Activated CD8-positive, alpha-beta memory T cell treated with anti-CD3 and anti-CD28 coated beads, Interleukin-2, amount 50 U/mL, for 24 hours (primary cell): ENCODE results near the gene MZB1.

ENCODE experiments used
- DNase-seq: peaks from one replicate; pipeline ENCODE4 v3.0.0-alpha.2; 2020; ENCODE audit errors: extremely low read depth

The MZB1 gene, protein sequence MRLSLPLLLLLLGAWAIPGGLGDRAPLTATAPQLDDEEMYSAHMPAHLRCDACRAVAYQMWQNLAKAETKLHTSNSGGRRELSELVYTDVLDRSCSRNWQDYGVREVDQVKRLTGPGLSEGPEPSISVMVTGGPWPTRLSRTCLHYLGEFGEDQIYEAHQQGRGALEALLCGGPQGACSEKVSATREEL

DNA sequence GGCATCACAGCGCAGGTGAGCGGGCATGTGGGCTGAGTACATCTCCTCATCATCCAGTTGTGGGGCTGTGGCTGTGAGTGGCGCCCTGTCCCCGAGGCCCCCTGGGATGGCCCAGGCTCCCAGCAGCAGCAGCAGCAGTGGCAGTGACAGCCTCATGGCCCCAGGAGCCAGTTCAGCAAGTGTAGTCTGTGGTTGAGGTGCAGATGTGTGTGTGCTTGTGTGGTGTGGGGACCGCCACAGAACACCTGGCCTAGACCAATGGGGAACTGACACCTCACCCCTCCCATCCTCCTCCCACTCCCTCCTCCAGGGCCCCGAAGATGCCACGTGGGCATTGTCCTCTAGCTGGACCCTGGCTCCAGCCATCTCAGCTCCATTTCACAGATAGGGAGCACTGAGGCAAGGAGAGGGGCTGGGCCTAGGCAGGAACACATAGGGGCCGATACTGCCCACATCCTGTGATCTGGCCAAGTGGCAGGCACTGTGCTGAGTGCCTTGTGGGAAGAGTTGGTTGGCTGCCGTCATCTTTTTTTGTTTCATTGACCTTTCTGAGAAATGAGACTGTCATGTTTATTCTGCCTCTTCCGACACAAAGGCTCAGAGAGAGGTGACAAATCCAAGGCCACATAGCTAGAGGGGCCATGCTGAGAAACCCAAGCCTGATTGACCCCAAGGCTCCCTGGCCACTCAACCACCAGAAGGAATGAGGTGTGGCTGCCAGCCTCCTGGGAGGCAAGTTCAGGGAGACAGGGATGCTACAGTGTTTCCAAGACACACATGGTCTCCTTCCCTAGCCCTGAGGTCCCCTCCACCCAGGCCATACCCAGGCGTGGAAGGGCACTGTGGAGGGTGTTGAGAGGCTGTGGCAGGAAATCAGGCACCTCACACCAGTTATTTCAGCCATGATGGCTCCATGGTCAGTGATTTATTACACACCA lies at the start of gene MZB1:
Gene MZB1, minus strand, starts transcription at position 213 of the 938 bp plus-strand sequence. Its CDS starts 57 bp downstream, at position 156.
- DNase-seq: no peak

DNA sequence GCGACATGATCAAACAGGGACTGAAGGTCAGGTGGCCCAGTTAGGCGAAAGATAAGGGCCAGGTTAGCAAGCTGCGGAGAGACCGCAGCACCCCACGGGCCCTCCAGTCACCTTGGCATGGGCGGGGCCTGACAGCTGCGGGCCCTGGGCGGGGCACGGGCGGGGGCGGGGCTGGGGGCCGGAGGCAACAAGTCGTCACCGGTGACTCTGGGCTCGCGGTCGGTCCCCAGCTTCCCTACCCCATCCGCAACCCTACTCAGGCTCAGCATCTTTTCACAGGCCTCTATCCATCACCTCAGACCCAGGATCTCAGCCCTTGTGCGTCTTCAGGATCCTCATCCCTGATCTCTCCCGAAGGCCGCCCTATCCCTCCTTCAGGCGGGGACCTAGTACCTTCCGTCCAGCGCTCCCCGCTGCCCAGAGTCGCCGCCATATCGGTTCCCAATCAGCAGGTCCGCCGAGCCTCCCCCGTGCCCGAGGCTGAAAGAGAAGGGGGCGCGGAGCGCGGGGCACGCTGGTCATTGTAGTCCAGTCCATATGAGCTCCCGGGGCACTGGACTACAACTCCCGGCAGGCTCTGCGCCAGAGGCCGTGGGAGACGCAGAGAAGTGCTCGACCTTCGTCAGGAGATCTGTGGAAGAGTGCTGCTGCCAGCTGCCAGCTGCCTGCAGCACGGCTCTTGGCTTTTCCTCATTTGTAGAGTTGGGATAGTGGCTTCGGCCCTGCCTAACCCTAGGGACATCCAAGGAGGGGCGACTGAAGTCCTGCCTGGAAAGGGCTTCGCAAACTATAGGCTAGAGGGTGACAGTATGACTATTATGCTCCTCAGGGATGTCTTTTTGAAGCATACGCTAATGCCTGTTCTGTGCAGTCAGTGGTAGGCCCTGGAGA lies 49.5 kb upstream of the MZB1 start, which contains the start of gene DNAJC18:
Gene DNAJC18, minus strand, starts transcription at position 513 of the 891 bp plus-strand sequence. Its CDS starts 80 bp downstream, at position 433.
- DNase-seq: peak; percentile 66

DNA sequence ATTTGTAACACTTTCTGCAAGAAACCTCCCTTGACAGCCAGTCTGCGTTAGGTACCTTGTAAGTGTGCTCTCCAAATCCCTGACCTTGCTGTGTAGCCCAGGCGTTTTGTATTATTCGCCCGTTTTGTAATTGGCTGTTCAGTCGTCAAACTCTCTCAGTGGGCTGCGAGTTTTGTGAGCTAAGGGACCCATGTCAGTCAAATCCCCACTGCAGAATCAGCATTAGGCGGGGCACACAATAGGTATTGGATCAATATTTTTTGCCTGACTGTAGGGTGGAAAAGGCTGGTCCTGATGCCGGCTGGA lies 48.9 kb upstream of the MZB1 start:
- DNase-seq: no peak

DNA sequence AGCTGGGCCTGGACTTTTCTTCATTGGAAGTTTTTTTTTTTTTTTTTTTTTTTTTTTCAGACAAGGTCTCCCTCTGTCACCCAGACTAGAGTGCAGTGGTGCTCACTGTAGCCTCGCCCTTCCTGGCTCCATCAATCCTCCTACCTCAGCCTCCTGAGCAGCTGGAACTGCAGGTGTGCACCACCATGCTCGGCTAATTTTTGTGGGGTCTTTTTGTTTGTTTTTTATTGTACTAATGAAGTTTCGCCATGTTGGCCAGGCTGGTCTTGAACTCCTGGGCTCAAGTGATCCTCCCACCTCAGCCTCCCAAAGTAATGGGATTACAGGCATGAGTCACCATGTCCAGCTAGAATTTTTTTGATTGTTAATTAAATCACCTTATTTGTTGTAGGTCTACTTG lies 46.0 kb upstream of the MZB1 start:
- no peak for DNase-seq

DNA sequence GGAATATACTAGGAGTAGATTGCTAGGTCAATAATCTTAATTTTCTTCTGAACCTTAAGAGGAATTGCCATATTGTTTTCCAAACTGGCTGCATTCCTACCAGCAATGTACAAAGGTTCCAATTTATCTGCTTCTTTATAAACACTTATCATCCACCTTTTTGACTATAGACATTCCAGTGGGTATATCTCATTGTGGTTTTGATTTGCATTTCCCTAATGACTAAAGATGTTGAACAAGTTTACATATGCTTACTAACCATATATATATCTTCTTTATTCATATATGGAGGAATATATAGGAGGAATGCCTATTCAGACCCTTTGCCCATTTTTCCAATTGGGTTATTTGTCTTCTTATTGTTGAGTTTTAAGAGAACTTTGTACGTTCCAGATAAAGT lies 42.0 kb upstream of the MZB1 start:
- no peak for DNase-seq

DNA sequence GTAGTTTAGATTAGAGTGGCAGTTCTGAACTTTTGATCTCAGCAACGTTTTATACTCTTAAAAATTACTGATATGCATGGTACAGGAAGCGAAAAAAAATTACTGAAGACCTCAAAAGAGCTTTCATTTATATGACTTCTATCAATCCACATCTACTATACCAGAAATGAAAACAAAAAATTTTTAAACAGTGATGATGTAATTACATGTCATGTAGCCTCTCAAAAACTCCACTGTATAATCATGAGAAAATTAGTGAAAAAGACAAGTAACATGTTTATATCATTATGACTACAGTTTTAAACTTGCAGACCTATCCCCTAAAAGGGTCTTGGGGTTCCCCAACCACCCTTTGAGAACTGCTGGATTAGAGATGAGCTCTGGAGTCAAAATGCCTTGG lies 40.3 kb upstream of the MZB1 start:
- DNase-seq: no peak

DNA sequence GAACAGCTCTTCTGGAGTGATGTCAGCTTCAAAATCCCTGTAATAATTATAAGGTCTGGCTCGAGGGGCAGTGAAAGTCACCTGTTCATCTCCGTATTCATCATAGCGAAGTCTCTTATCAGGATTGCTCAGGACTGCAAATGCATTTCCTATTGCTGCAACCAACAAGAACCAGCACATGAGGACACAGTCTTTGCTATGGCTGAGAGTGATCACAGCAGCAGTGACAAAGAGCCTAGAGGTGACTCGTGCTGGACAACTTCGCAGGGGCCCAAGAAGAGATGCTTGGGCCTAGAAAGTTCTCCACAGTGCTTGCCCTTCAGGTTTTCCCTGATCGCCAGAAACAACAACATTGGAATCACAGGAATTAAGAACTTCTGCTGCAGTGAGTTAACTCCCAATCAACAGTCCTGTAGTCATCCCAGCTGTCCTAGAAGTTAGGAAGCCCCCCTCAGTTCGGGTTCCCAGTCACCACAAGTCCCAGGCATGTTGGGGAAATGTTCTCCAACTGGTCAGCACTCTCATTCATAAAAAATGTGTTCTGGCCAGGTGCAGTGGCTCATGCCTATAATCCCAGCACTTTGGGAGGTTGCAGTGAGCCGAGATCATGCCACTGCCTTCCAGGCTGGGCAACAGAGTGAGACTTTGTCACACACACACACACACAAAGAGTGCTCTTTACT lies 36.6 kb upstream of the MZB1 start:
- no peak for DNase-seq

DNA sequence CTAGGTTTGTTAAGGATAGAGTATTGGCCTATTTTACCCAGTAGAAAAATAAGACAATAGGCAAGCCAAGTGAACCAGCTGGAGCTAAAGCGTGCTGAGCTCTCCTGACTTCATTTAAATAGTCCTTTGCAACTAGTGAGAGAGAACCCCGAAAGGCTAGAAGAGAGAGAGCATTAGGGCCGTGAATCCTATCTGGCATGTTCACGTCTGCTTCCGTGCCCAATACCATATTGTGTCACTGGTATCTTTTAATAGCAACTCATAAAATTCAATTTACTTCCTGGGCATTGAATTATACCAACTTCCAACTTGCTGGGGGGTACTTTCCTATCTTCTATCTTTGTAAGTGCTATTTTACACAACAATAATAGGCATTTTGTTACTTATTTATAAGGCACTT lies 35.8 kb upstream of the MZB1 start:
- DNase-seq: no peak

DNA sequence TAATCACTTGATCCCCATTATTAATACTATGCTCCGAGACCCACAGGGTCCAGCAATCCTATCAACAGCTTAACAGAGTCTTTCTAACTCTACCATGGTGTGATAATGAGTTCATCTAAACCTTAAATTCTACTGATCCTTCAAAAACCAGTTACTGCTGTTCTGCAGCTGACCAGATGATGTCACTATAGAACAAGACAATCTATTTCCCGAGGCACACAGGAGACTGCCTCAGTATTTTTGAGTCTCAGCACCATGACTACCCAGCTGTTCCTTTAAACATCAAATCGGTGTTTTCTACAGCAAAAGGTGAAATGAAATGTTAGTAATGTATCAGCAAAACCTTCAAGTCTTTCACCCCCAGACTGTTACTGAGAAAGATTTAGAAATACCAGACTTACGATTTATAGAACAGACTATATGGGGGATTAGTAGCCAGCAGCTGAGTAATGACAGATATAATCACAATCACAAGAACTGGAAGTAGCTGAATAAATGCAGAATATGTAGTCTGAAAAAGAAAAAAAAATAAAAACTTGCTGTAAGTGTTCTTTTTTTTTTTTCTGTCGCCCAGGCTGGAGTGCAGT lies 32.7 kb upstream of the MZB1 start:
- no peak for DNase-seq

- no peak for DNase-seq
These were observed 29.8 kb upstream of the MZB1 start for GRCh38 chr5:139419226-139420192.

DNA sequence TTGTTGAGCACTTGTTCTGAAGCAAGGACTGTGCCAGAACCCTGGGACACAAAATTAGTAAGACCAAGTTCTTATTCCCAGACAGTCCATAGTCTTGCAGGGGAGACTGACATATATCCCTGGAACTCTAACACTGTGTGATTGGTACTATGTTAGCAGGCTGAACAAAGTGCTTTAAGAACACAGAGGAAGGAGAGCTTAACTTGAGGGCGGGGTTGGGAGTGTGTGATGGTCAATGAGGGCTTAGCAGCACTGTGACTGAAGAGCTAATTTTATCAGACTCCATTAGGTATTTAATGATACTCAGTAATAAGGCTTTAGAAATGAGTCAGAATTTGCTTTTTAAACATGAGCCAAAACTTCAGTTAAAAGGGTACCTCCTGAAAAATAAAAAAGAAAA lies 29.1 kb upstream of the MZB1 start:
- DNase-seq: no peak

- DNase-seq: no peak
These were observed 27.5 kb upstream of the MZB1 start for GRCh38 chr5:139417214-139417613.

- DNase-seq: no peak
These were observed 26.9 kb upstream of the MZB1 start for GRCh38 chr5:139416651-139417050.

DNA sequence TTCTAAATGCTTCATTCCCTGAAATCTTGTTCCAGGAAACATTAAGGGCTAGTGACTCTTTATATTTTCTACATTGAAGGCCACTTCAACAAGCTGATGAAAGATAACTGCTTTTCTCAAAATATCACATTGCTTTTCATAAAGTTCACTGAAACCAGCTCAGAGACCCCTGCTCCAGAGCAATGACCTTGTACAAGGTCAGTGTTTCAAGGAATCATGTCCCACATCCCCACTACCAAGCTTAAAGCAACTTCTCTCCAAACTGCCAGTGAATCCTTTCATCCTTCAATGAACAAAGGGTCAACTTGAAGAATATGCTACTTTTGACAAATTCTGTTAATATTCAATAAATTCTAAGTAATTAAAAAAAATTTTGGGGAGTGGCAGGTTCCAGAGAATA lies 26.2 kb upstream of the MZB1 start:
- no peak for DNase-seq

DNA sequence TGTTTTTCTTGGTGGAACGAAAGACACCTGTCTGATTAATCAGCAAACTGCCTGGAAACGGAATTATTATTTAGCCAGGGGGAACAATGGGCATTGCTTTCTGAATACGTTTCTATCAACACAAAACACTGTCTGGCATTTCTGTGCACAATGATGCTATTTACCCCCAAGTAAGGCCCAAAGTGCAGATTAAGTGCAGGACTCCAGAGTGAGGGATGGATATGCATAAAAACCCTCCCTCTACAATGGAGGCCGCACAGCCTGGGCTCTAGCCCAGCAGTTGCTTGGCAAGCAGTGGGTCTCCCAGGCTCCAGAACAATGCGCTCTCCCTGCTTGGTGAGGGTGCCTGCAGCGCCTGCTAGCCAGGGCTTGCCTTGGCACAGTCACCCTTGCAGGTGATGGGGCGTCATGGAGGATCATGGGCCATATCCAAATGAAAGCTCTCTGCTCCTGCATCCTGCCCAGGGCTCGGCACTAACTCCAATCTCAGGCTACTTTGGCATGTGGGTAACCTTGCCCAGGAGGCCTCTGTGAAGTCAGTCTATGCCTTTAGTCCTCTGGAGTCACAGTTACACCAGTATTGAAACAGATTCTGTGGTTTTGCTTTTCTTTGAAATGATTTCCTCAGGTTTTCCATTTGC lies 25.6 kb upstream of the MZB1 start:
- DNase-seq: no peak

DNA sequence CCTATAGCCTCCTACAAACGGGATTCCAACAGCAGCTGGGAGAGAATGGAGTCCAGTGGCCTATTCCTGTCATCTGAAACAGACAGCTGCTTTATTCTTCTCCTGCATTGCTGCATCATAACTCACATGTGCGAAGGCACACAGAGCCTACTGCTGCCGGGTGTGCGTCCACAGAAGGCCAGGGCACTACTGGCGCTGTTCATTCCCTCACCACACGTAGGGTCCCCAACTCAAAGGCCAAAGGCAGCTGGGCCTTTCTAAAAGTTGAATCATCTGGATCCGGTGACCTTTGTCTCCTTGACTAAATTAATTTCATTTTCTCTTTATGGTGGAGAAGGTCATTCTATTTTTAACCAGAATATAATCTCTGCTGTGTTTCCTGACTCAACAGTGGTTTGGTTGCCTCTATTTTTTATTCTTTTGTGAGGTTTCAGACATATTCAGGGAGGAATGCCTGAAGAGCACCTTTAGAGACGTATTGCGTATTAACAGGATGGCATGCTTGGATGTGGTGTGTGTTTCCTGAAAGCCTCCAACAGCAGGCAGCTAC lies 24.9 kb upstream of the MZB1 start:
- no peak for DNase-seq

DNA sequence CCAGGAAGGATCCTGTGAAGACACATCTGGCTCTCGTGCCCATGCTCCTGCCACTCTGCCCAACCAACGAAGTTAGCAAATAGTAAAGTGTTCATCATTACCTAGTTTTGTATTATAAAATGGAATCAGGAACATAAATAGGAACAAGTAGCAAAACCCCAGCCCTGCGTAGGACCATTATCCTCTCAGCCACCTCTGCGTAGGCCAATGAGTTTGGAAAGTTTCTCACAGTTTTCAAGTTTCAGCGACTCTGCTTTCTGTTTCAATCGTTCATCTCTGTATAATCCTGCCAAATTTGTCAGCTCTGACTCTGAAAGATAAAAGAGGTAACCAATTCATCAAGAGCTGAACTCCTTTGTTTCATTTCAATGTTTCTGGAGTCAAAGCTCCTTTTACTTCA lies 24.2 kb upstream of the MZB1 start:
- DNase-seq: no peak

DNA sequence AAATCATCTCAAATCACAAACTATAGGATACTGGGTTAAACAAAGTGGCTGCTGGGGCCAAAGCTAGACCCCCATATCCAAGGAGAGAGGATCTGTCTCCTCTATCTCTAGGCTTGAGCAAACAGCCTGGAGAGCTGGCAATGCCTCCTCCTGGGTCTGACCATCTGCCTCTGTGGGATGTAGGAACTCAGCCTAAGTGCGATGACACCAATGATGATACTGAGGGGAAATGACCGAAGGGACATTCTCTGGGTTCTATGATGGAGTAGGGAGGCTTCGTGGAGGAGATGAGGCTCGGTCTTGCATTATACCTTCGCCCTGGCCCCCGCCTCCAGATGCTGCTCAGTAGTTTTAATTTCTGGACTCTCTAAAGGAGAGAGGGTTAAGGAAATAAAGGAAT lies 23.4 kb upstream of the MZB1 start:
- no peak for DNase-seq
